ENCODE data around the gene SERF2. TPM values are rescaled to one million over a fixed set of nuclear protein-coding genes. Genes with fewer than 3 reads are reported as not detected.
A peak's percentile ranks its signal among the peaks of the same experiment; 100 is the strongest.
"Not testable (repeated sequence)": the region's sequence is repeated elsewhere in the genome, so short reads cannot be mapped to it uniquely, and the experiment has no call there.

SERF2 gene
- total and polyA plus RNA-seq, 2 of the 13 experiments (the other 11 are each of a cell fraction or from before 2014, with no cell fraction given) = 811 to 1,257 TPM

- no peak for TF ChIP-seq PRDM10 (CRISPR knock-in tag; IDR thresholded peaks at IDR 0.05; ENCODE audit: low read depth)
- no peak for TF ChIP-seq ZNF460 (CRISPR knock-in tag; IDR thresholded peaks at IDR 0.05; ENCODE audit: borderline replicate concordance)
These were observed at the start of gene SERF2 (continued) for GRCh38 chr15:43791993-43792760.

GRCh38 chr15:43746245-43746902 is 45.7 kb upstream of the SERF2 start, which contains the start of gene PDIA3:
Gene PDIA3 (plus strand): TSS chr15:43746438. CDS start chr15:43746540, 102 bp downstream.
- FAIRE-seq; BruUV-seq (replicated peaks); intact Hi-C loops (cut with micrococcal nuclease; ENCODE audit: unreplicated experiment); in situ Hi-C loops (cut with HindIII; ENCODE audit: extremely low pct_ligation_motif_present, low pct_unique_long_range_greater_than_20kb); CTCF ChIA-PET (ENCODE audit: low intra/inter-chr PET ratio, low total read pairs); H3K9me3 ChIP-seq (ENCODE audit: low read length); H2AFZ ChIP-seq (ENCODE audit: low read length); H3K27me3 ChIP-seq (ENCODE audit: control insufficient read depth in 1 of 2, insufficient read depth in 2 of 2, low read length in 2 of 2); H3K36me3 ChIP-seq (replicated peaks in 1 of 2; ENCODE audit: control insufficient read depth in 1 of 2, insufficient read depth in 2 of 2, low read length in 2 of 2): not testable (repeated sequence)
- 17% methylated on average over 15 of the region's 84 CpGs for WGBS (ENCODE audit: low lambda C conversion rate)
- peak within 1 kb of the TSS; percentile 81 for H3K4me2 ChIP-seq (ENCODE audit: low read depth, low read length)
- peaks cover 23% of the 10 kb centered on the region for H4K20me1 ChIP-seq (ENCODE audit: insufficient read depth, low read length)
- peaks cover 46% of the 10 kb centered on the region for H3K79me2 ChIP-seq (ENCODE audit: insufficient read depth, low read length)
- DNase-seq (ENCODE audit: low spot score) (peak; percentile 84), ATAC-seq (peak; percentile 97)
- H3K4me3 ChIP-seq (replicated peaks in 1 of 3; ENCODE audit: insufficient read depth in 1 of 3, low read depth in 2 of 3, low read length in 3 of 3) = peak within 1 kb of the TSS; percentile 73 to 91 (median 85)
- H3K27ac ChIP-seq (ENCODE audit: extremely low read length, insufficient read depth, low read length) = peak within 1 kb of the TSS; percentile 85
- POLR2A ChIA-PET = interaction anchor here (0.6 to 2.1 kb wide), 8 partner anchors 9 to 304 kb away, joined by 3 to 8 read pairs (median 4); partner anchors contain the start of genes ELL3, HYPK and SERINC4
- H3K4me1 ChIP-seq (ENCODE audit: insufficient read depth, low read length) = peaks cover 37% of the 10 kb centered on the region
- H3K9ac ChIP-seq (ENCODE audit: insufficient read depth, low read depth, low read length) = peak within 1 kb of the TSS; percentile 88
- TF ChIP-seq ZSCAN5A (CRISPR knock-in tag; IDR thresholded peaks at IDR 0.05; ENCODE audit: borderline replicate concordance) (0 out of 2 replicates have a peak, but pooled peaks have one; percentile 84), MYC (CRISPR knock-in tag; IDR thresholded peaks at IDR 0.05; ENCODE audit: borderline replicate concordance) (peak; percentile 94), MAX (IDR thresholded peaks at IDR 0.05) (peak; percentile 79), ZNF138 (CRISPR knock-in tag; IDR thresholded peaks at IDR 0.05; ENCODE audit: low read depth) (peak; percentile 39; the same call in 1 of the 2 replicates), ZNF619 (CRISPR knock-in tag; IDR thresholded peaks at IDR 0.05) (peak; percentile 38; the same call in 1 of the 2 replicates), ZNF687 (CRISPR knock-in tag; IDR thresholded peaks at IDR 0.05) (peak; percentile 91)

All from HepG2 (cell line).